HepG2 (cell line): ENCODE results near the gene SYNGAP1. TPM values are rescaled to one million over a fixed set of nuclear protein-coding genes. Genes with fewer than 3 reads are reported as not detected.

Experiments used
- ADNP ChIP-seq: sonication (generic); formaldehyde crosslinking; IDR thresholded peaks from 2 replicates; pipeline ENCODE4 v1.4.0; 2020; ENCODE audit warnings: missing genetic modification reagents
- AHR ChIP-seq: IDR thresholded peaks from 2 replicates; pipeline ENCODE4 v1.6.1; 2018; ENCODE audit warnings: missing genetic modification reagents, missing compliant biosample characterization
- ATF1 ChIP-seq: IDR thresholded peaks from 2 replicates; pipeline ENCODE4 v1.6.1; 2016; ENCODE audit warnings: mild to moderate bottlenecking, control low read depth
- CC2D1A ChIP-seq: sonication (generic); formaldehyde crosslinking; IDR thresholded peaks from 2 replicates; pipeline ENCODE4 v1.8.1; 2023; ENCODE audit warnings: mild to moderate bottlenecking, missing genetic modification reagents
- HMG20B ChIP-seq: conservative IDR thresholded peaks from 2 replicates; pipeline ENCODE4 v1.6.1; 2016; ENCODE audit warnings: missing genetic modification reagents, missing compliant biosample characterization
- KMT2A ChIP-seq: sonication (generic); formaldehyde crosslinking; IDR thresholded peaks from 2 replicates; pipeline ENCODE4 v1.4.0; 2020; ENCODE audit warnings: missing genetic modification reagents
- RBM22 ChIP-seq: fragments of 200-400 bp; formaldehyde crosslinking; optimal IDR thresholded peaks from 2 replicates; pipeline ENCODE3; 2017; ENCODE audit warnings: mild to moderate bottlenecking, low read length, moderate library complexity
- TCF7 ChIP-seq: sonication (generic); IDR thresholded peaks from 2 replicates; pipeline ENCODE4 v1.6.1; 2016; ENCODE audit warnings: antibody characterized with exemption, low read depth
- ZBTB38 ChIP-seq: sonication (generic); formaldehyde crosslinking; IDR thresholded peaks from 2 replicates; pipeline ENCODE4 v1.5.1; 2020; ENCODE audit warnings: mild to moderate bottlenecking, missing genetic modification reagents
- ZNF101 ChIP-seq: sonication (generic); formaldehyde crosslinking; IDR thresholded peaks from 2 replicates; pipeline ENCODE4 v1.4.0; 2020; ENCODE audit warnings: mild to moderate bottlenecking, low read depth, missing genetic modification reagents, borderline replicate concordance
- ZNF589 ChIP-seq: sonication (generic); formaldehyde crosslinking; conservative IDR thresholded peaks from 2 replicates; pipeline ENCODE4 v1.8.0; 2022; ENCODE audit warnings: mild to moderate bottlenecking, moderate library complexity, missing genetic modification reagents
- ZNF607 ChIP-seq: sonication (generic); formaldehyde crosslinking; IDR thresholded peaks from 2 replicates; pipeline ENCODE4 v1.5.1; 2020; ENCODE audit warnings: missing genetic modification reagents, mild to moderate bottlenecking, borderline replicate concordance
- ZNF766 ChIP-seq: sonication (generic); formaldehyde crosslinking; IDR thresholded peaks from 2 replicates; pipeline ENCODE4 v1.5.0; 2020; ENCODE audit warnings: missing genetic modification reagents, borderline replicate concordance
- ZSCAN25 ChIP-seq: sonication (generic); formaldehyde crosslinking; IDR thresholded peaks from 2 replicates; pipeline ENCODE4 v1.8.0; 2022; ENCODE audit warnings: mild to moderate bottlenecking, missing genetic modification reagents
- polyA plus RNA-seq, 8 experiments: library from polyadenylated mRNA; depleted of rRNA in 3 of 8; stranded (reverse) in 7 of 8; unstranded in 1 of 8; fragments of >200 nt; fragmentation: Illumina TruSeq in 4 of 8; extraction: Trizol in 4 of 8; gene quantifications; 2 replicates each; pipeline versions ENCODE4 v1.2.1 to v1.2.3, GENCODE V29; 2011 to 2016; ENCODE audit warnings: low read depth in 4 of 8, missing spikeins in 1 of 8, mixed read lengths in 1 of 8; ENCODE audit not compliant: insufficient read depth in 1 of 8
- total RNA-seq, 5 experiments: library from RNA; depleted of rRNA; stranded (reverse); fragments of >200 nt; fragmentation: Illumina TruSeq; extraction: Trizol; gene quantifications; 2 replicates each; pipeline ENCODE4 v1.2.3, GENCODE V29; 2016; ENCODE audit warnings: low read depth in 1 of 5
- TF ChIP-seq, protein P1 (sequence below): sonication (generic); formaldehyde crosslinking; IDR thresholded peaks from 2 replicates; pipeline ENCODE4 v1.4.0; 2020; ENCODE audit warnings: missing genetic modification reagents, borderline replicate concordance
- TF ChIP-seq, protein P2 (sequence below): sonication (generic); formaldehyde crosslinking; conservative IDR thresholded peaks from 2 replicates; pipeline ENCODE4 v1.5.0; 2020; ENCODE audit warnings: missing genetic modification reagents
- TF ChIP-seq, protein P3 (sequence below): sonication (generic); formaldehyde crosslinking; IDR thresholded peaks from 2 replicates; pipeline ENCODE4 v1.5.0; 2020; ENCODE audit warnings: missing genetic modification reagents, mild to moderate bottlenecking, borderline replicate concordance
- TF ChIP-seq, protein P4 (sequence below): sonication (generic); formaldehyde crosslinking; IDR thresholded peaks from one replicate; pipeline ENCODE4 v1.5.1; 2020; ENCODE audit warnings: mild to moderate bottlenecking, missing genetic modification reagents; ENCODE audit errors: not compliant biosample characterization

SYNGAP1 gene
- total and polyA plus RNA-seq, 2 of the 13 experiments (the other 11 are each of a cell fraction or from before 2014, with no cell fraction given) = 0.75 to 1.1 TPM

DNA sequence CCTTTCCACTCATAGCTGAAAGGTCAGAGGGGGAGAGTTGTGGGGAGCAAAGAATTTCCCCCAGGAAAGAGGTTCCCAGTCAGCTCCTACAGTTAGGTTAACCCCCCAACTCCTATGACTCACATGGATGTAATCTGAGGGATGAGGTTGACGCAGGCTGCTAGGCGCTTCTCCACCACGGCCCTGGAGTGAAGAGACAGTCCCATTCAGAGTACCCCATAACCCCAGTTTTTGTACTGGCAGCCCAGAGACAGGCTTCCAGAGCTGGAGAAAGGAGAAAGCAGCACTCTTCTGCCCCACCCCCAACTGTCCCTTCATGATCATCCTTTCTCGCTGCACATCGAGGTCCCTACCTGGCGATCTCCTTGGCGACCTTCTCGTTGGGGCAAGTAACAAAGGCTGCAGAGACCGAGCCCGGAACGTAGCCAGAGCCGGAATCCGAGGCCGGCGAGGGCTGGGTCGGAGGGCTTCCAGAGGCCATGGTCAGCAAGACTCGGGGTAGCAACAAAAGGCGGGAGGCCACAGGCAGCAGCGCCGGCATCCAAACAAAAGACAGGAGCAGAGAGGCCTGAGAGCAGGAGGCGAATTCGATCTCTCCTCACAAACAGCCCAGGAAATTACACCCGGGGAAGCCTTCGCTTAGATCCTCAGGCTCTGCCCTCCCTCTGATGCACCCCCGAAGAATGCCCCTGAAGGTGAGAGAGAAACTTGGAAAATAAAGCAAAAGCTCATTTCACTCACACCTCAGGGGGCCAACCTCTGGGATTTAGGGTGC lies 2.5 kb upstream of the SYNGAP1 start (continued):
- TF ChIP-seq, protein P1, sequence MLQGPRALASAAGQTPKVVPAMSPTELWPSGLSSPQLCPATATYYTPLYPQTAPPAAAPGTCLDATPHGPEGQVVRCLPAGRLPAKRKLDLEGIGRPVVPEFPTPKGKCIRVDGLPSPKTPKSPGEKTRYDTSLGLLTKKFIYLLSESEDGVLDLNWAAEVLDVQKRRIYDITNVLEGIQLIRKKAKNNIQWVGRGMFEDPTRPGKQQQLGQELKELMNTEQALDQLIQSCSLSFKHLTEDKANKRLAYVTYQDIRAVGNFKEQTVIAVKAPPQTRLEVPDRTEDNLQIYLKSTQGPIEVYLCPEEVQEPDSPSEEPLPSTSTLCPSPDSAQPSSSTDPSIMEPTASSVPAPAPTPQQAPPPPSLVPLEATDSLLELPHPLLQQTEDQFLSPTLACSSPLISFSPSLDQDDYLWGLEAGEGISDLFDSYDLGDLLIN (CRISPR knock-in tag) = no peak
- TF ChIP-seq, protein P2, sequence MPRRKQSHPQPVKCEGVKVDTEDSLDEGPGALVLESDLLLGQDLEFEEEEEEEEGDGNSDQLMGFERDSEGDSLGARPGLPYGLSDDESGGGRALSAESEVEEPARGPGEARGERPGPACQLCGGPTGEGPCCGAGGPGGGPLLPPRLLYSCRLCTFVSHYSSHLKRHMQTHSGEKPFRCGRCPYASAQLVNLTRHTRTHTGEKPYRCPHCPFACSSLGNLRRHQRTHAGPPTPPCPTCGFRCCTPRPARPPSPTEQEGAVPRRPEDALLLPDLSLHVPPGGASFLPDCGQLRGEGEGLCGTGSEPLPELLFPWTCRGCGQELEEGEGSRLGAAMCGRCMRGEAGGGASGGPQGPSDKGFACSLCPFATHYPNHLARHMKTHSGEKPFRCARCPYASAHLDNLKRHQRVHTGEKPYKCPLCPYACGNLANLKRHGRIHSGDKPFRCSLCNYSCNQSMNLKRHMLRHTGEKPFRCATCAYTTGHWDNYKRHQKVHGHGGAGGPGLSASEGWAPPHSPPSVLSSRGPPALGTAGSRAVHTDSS (CRISPR knock-in tag) = no peak
- TF ChIP-seq, protein P3, sequence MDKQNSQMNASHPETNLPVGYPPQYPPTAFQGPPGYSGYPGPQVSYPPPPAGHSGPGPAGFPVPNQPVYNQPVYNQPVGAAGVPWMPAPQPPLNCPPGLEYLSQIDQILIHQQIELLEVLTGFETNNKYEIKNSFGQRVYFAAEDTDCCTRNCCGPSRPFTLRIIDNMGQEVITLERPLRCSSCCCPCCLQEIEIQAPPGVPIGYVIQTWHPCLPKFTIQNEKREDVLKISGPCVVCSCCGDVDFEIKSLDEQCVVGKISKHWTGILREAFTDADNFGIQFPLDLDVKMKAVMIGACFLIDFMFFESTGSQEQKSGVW (CRISPR knock-in tag) = no peak
- no peak for TF ChIP-seq ZNF607 (CRISPR knock-in tag)
- no peak for TF ChIP-seq ZNF766 (CRISPR knock-in tag)
- no peak for TF ChIP-seq ZSCAN25
- TF ChIP-seq ATF1 (CRISPR knock-in tag) = no peak
- TF ChIP-seq, protein P4, sequence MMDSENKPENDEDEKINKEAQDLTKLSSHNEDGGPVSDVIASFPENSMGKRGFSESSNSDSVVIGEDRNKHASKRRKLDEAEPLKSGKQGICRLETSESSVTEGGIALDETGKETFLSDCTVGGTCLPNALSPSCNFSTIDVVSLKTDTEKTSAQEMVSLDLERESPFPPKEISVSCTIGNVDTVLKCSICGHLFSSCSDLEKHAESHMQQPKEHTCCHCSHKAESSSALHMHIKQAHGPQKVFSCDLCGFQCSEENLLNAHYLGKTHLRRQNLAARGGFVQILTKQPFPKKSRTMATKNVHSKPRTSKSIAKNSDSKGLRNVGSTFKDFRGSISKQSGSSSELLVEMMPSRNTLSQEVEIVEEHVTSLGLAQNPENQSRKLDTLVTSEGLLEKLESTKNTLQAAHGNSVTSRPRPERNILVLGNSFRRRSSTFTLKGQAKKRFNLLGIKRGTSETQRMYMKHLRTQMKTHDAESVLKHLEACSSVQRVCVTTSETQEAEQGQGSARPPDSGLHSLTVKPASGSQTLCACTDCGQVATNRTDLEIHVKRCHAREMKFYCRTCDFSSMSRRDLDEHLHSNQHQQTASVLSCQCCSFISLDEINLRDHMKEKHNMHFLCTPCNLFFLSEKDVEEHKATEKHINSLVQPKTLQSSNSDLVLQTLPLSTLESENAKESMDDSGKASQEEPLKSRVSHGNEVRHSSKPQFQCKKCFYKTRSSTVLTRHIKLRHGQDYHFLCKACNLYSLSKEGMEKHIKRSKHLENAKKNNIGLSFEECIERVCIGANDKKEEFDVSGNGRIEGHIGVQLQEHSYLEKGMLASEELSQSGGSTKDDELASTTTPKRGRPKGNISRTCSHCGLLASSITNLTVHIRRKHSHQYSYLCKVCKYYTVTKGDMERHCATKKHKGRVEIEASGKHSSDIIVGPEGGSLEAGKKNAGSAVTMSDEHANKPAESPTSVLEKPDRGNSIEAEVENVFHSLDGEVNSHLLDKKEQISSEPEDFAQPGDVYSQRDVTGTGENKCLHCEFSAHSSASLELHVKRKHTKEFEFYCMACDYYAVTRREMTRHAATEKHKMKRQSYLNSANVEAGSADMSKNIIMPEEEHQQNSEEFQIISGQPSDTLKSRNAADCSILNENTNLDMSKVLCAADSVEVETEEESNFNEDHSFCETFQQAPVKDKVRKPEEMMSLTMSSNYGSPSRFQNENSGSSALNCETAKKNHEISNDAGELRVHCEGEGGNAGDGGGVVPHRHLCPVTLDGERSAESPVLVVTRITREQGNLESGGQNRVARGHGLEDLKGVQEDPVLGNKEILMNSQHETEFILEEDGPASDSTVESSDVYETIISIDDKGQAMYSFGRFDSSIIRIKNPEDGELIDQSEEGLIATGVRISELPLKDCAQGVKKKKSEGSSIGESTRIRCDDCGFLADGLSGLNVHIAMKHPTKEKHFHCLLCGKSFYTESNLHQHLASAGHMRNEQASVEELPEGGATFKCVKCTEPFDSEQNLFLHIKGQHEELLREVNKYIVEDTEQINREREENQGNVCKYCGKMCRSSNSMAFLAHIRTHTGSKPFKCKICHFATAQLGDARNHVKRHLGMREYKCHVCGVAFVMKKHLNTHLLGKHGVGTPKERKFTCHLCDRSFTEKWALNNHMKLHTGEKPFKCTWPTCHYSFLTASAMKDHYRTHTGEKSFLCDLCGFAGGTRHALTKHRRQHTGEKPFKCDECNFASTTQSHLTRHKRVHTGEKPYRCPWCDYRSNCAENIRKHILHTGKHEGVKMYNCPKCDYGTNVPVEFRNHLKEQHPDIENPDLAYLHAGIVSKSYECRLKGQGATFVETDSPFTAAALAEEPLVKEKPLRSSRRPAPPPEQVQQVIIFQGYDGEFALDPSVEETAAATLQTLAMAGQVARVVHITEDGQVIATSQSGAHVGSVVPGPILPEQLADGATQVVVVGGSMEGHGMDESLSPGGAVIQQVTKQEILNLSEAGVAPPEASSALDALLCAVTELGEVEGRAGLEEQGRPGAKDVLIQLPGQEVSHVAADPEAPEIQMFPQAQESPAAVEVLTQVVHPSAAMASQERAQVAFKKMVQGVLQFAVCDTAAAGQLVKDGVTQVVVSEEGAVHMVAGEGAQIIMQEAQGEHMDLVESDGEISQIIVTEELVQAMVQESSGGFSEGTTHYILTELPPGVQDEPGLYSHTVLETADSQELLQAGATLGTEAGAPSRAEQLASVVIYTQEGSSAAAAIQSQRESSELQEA (CRISPR knock-in tag) = no peak
- TF ChIP-seq TCF7 = no peak
- TF ChIP-seq ZBTB38 (CRISPR knock-in tag) = no peak
- TF ChIP-seq ZNF589 = peak; percentile 88; the same call in 1 of the 2 replicates
- 0 out of 2 replicates have a peak, but pooled peaks have one; percentile 35 for TF ChIP-seq ZNF101
- no peak for TF ChIP-seq CC2D1A
- TF ChIP-seq RBM22 = no peak
- no peak for TF ChIP-seq AHR (CRISPR knock-in tag)
- TF ChIP-seq KMT2A (CRISPR knock-in tag) = 0 out of 2 replicates have a peak, but pooled peaks have one; percentile 22
- no peak; the same call in 1 of the 2 replicates for TF ChIP-seq HMG20B (CRISPR knock-in tag)
- TF ChIP-seq ADNP (CRISPR knock-in tag) = no peak
- TF ChIP-seq, all 625 proteins: peak for 36
